Measurements from ENCODE around the gene ATG16L1.

- TF ChIP-seq CTCF (IDR thresholded peaks at IDR 0.05) (no peak), POLR2A (IDR thresholded peaks at IDR 0.05) (no peak)
Measured at GRCh38 chr2:233264667-233265066, 13.2 kb downstream of the ATG16L1 start.
